ENCODE results near the gene AMN. TPM values are rescaled to one million over a fixed set of nuclear protein-coding genes. Genes with fewer than 3 reads are reported as not detected.

AMN gene
- polyA plus RNA-seq, 1 of the 3 experiments (the other 2 are of a cell fraction): 0.03 TPM

- Histone ChIP-seq H3K4me3 (ENCODE audit: low read depth in 2 of 2, low read length in 1 of 2) (no peak overlapping the region), H3K27ac (ENCODE audit: low read depth in 2 of 2, low read length in 1 of 2) (no peak overlapping the region), H3K27me3 (ENCODE audit: insufficient read depth) (peaks cover 5% of the 10 kb centered on the region; the same call in 1 of the 2 replicates), H3K4me1 (ENCODE audit: control insufficient read depth in 1 of 2, insufficient read depth in 2 of 2, low read depth in 1 of 2, low read length in 1 of 2) (peaks cover 0 to 8% of the 10 kb centered on the region in 2 experiments; a peak in 1 of 4 replicates), H4K20me1 (ENCODE audit: insufficient read depth) (peaks cover 6% of the 10 kb centered on the region; the same call in 1 of the 2 replicates), H2AFZ (ENCODE audit: low read depth) (no peak overlapping the region), H3K9me2 (no peaks in the 10 kb centered on the region), H3K9me3 (no peaks in the 10 kb centered on the region), H3K9ac (no peak overlapping the region), H3K4me2 (no peak overlapping the region), H3K36me3 (replicated peaks in 1 of 2; ENCODE audit: control insufficient read depth in 1 of 2, insufficient read depth in 2 of 2, low read length in 1 of 2) (peaks cover 14 to 26% of the 10 kb centered on the region in 2 experiments), H3F3A (replicated peaks; ENCODE audit: insufficient read depth) (no peaks in the 10 kb centered on the region), H3K79me2 (ENCODE audit: insufficient read depth) (peaks cover 7% of the 10 kb centered on the region; the same call in 1 of the 2 replicates)
- no peak for TF ChIP-seq FOSL2 (IDR thresholded peaks at IDR 0.05; ENCODE audit: borderline replicate concordance, low read depth)
- TF ChIP-seq PBX3 (IDR thresholded peaks at IDR 0.05): no peak
- TF ChIP-seq, protein P1, sequence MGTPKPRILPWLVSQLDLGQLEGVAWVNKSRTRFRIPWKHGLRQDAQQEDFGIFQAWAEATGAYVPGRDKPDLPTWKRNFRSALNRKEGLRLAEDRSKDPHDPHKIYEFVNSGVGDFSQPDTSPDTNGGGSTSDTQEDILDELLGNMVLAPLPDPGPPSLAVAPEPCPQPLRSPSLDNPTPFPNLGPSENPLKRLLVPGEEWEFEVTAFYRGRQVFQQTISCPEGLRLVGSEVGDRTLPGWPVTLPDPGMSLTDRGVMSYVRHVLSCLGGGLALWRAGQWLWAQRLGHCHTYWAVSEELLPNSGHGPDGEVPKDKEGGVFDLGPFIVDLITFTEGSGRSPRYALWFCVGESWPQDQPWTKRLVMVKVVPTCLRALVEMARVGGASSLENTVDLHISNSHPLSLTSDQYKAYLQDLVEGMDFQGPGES (IDR thresholded peaks at IDR 0.05; ENCODE audit: low read depth, low read length): no peak
- no peak for TF ChIP-seq RFX5 (IDR thresholded peaks at IDR 0.05; ENCODE audit: low read length)
- no peak for TF ChIP-seq YY1 (IDR thresholded peaks at IDR 0.05; ENCODE audit: low read depth)
- no peak for TF ChIP-seq TAF1 (IDR thresholded peaks at IDR 0.05; ENCODE audit: borderline replicate concordance, low read depth, low read length)
- TF ChIP-seq NFIC (IDR thresholded peaks at IDR 0.05; ENCODE audit: borderline replicate concordance): no peak
- TF ChIP-seq, protein P2, sequence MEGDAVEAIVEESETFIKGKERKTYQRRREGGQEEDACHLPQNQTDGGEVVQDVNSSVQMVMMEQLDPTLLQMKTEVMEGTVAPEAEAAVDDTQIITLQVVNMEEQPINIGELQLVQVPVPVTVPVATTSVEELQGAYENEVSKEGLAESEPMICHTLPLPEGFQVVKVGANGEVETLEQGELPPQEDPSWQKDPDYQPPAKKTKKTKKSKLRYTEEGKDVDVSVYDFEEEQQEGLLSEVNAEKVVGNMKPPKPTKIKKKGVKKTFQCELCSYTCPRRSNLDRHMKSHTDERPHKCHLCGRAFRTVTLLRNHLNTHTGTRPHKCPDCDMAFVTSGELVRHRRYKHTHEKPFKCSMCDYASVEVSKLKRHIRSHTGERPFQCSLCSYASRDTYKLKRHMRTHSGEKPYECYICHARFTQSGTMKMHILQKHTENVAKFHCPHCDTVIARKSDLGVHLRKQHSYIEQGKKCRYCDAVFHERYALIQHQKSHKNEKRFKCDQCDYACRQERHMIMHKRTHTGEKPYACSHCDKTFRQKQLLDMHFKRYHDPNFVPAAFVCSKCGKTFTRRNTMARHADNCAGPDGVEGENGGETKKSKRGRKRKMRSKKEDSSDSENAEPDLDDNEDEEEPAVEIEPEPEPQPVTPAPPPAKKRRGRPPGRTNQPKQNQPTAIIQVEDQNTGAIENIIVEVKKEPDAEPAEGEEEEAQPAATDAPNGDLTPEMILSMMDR (IDR thresholded peaks at IDR 0.05): no peak
- no peak for TF ChIP-seq USF1 (IDR thresholded peaks at IDR 0.05; ENCODE audit: borderline replicate concordance, low read depth)
- no peak for TF ChIP-seq GABPA (IDR thresholded peaks at IDR 0.05; ENCODE audit: low read depth)
- no peak for TF ChIP-seq REST (IDR thresholded peaks at IDR 0.05; ENCODE audit: low read depth, low read length)
- no peak for TF ChIP-seq MEF2A (IDR thresholded peaks at IDR 0.05; ENCODE audit: borderline replicate concordance, low read depth)
- no peak for TF ChIP-seq FOXM1 (IDR thresholded peaks at IDR 0.05; ENCODE audit: low read depth)
- TF ChIP-seq EZH2phosphoT487 (IDR thresholded peaks at IDR 0.05; ENCODE audit: borderline replicate concordance, low read depth): no peak
- TF ChIP-seq NRF1 (IDR thresholded peaks at IDR 0.05; ENCODE audit: low read depth, low read length): no peak
- TF ChIP-seq CHD2 (IDR thresholded peaks at IDR 0.05; ENCODE audit: low read length, partially characterized antibody): no peak
- WGBS (ENCODE audit: low lambda C conversion rate): 85% methylated on average over 8 of the region's 12 CpGs
- POLR2A ChIA-PET: no interaction called here
- CTCF ChIA-PET: interaction anchor here (0.6 to 1.3 kb wide), 4 partner anchors 14 to 237 kb away, joined by 3 read pairs; no protein-coding TSS in a partner anchor
- DNase-seq: no peak
Measured at GRCh38 chr14:102931580-102932285, 9.3 kb downstream of the AMN start.
